Gastrocnemius medialis (tissue), 4 donors: Measurements from ENCODE around the gene FANCD2.
A peak's percentile ranks its signal among the peaks of the same experiment; 100 is the strongest.

Source experiments
- CTCF ChIP-seq, 5 experiments: fragments of 450-650 bp in 3 of 5; fragments of 200-600 bp in 2 of 5; sonication (generic) in 2 of 5; IDR thresholded peaks in 4 of 5; conservative IDR thresholded peaks in 1 of 5; 1 replicate in 4 of 5; 2 replicates in 1 of 5; pipeline ENCODE4 v1.5.1; 2016 to 2019; ENCODE audit warnings: antibody characterized with exemption in 5 of 5, mild to moderate bottlenecking in 3 of 5, moderate library complexity in 3 of 5
- POLR2A ChIP-seq, 2 donors: fragments of 450-650 bp; IDR thresholded peaks; one replicate each; pipeline ENCODE4 v1.6.1; 2017; ENCODE audit warnings: antibody characterized with exemption in 2 of 2, mild to moderate bottlenecking in 2 of 2, moderate library complexity in 2 of 2

- TF ChIP-seq CTCF (IDR thresholded peaks at IDR 0.05 in 4 of 5, conservative IDR thresholded peaks at IDR 0.05 in 1 of 5) = no peak
- TF ChIP-seq POLR2A (IDR thresholded peaks at IDR 0.05) = peak; percentile 36 to 37
Measured at GRCh38 chr3:9976721-9977709, 49.2 kb upstream of the FANCD2 start.
